MCF 10A (cell line): Measurements from ENCODE around the gene XIRP1. TPM values are rescaled to one million over a fixed set of nuclear protein-coding genes. Genes with fewer than 3 reads are reported as not detected.

Source experiments
- BruUV-seq: library from RNA; stranded (reverse); fragments of 400-500 nt; replicated peaks from 2 replicates; lab custom pipeline; 2021; lab: Mats Ljungman, UMichigan
- CTCF ChIA-PET: fragments of 300-600 bp; sonication (Branson Sonifier 250); formaldehyde crosslinking; extraction: SDS; loops from one replicate; lab custom pipeline; 2021; ENCODE audit warnings: antibody characterized with exemption, inconsistent platforms; lab: Yijun Ruan, JAX
- POLR2A ChIA-PET: fragments of 300-600, 350-650 bp; sonication (Branson Sonifier 250); formaldehyde crosslinking; extraction: SDS; loops from one replicate; lab custom pipeline; 2020; ENCODE audit warnings: antibody characterized with exemption, inconsistent platforms; lab: Yijun Ruan, JAX
- DNase-seq: peaks from one replicate; pipeline ENCODE4 v3.0.0-alpha.2; 2018; ENCODE audit not compliant: unreplicated experiment
- H3K27ac Mint-ChIP-seq: one replicate; pipeline ENCODE4 v1.8.0; 2022; ENCODE audit warnings: mild to moderate bottlenecking, low read depth, mixed read lengths; ENCODE audit not compliant: unreplicated experiment
- H3K27me3 Mint-ChIP-seq: one replicate; pipeline ENCODE4 v1.8.0; 2022; ENCODE audit warnings: mixed read lengths; ENCODE audit not compliant: insufficient read depth, unreplicated experiment
- H3K36me3 Mint-ChIP-seq: one replicate; pipeline ENCODE4 v1.8.0; 2022; ENCODE audit warnings: mild to moderate bottlenecking, moderate library complexity, mixed read lengths; ENCODE audit not compliant: insufficient read depth, unreplicated experiment
- H3K4me1 Mint-ChIP-seq: one replicate; pipeline ENCODE4 v1.8.0; 2022; ENCODE audit warnings: mixed read lengths; ENCODE audit not compliant: insufficient read depth, unreplicated experiment
- H3K4me3 Mint-ChIP-seq: one replicate; pipeline ENCODE4 v1.8.0; 2022; ENCODE audit warnings: mild to moderate bottlenecking, moderate library complexity, mixed read lengths; ENCODE audit not compliant: unreplicated experiment
- H3K9me3 Mint-ChIP-seq: one replicate; pipeline ENCODE4 v1.8.0; 2022; ENCODE audit warnings: mixed read lengths; ENCODE audit not compliant: unreplicated experiment
- intact Hi-C: fragments of 100-400 bp; cut with micrococcal nuclease; formaldehyde crosslinking; loops from 2 replicates; pipeline ENCODE4 v1.14.1; 2022
- total RNA-seq: library from RNA; stranded (reverse); gene quantifications from 2 replicates; pipeline ENCODE4 v1.2.3, GENCODE V29; 2022
- TF ChIP-seq, protein P1 (sequence below): fragments of 200-600 bp; IDR thresholded peaks from one replicate; pipeline ENCODE4 v1.8.0; 2022; ENCODE audit warnings: antibody characterized with exemption, mild to moderate bottlenecking; ENCODE audit not compliant: unreplicated experiment

XIRP1 gene
- total RNA-seq, 1 experiment from 2014 or later, result not detected

- ChIA-PET POLR2A (interaction anchor here (0.6 to 2.9 kb wide), 6 partner anchors 10 to 105 kb away, joined by 3 to 20 read pairs (median 6); partner anchors contain the start of genes GORASP1 and TTC21A), CTCF (interaction anchor here (0.5 to 3.5 kb wide), 7 partner anchors 10 to 517 kb away, joined by 3 to 16 read pairs (median 5); no protein-coding TSS in a partner anchor)
- no peak for DNase-seq
- no peaks in the 10 kb centered on the region for H3K36me3 Mint-ChIP-seq
- H3K27me3 Mint-ChIP-seq, result no peaks in the 10 kb centered on the region
- H3K4me3 Mint-ChIP-seq, result no peak overlapping the region
- TF ChIP-seq, protein P1, sequence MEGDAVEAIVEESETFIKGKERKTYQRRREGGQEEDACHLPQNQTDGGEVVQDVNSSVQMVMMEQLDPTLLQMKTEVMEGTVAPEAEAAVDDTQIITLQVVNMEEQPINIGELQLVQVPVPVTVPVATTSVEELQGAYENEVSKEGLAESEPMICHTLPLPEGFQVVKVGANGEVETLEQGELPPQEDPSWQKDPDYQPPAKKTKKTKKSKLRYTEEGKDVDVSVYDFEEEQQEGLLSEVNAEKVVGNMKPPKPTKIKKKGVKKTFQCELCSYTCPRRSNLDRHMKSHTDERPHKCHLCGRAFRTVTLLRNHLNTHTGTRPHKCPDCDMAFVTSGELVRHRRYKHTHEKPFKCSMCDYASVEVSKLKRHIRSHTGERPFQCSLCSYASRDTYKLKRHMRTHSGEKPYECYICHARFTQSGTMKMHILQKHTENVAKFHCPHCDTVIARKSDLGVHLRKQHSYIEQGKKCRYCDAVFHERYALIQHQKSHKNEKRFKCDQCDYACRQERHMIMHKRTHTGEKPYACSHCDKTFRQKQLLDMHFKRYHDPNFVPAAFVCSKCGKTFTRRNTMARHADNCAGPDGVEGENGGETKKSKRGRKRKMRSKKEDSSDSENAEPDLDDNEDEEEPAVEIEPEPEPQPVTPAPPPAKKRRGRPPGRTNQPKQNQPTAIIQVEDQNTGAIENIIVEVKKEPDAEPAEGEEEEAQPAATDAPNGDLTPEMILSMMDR, result no peak
- BruUV-seq, result no TSS peak
- peaks cover 14% of the 10 kb centered on the region for H3K4me1 Mint-ChIP-seq
- H3K9me3 Mint-ChIP-seq, result no peaks in the 10 kb centered on the region
- intact Hi-C loops, result no loop called here
- no peak overlapping the region for H3K27ac Mint-ChIP-seq
These were observed 24.1 kb downstream of the XIRP1 start for GRCh38 chr3:39168156-39168780.

GRCh38 chr3:39166932-39167532 is 25.4 kb downstream of the XIRP1 start:
- no peak overlapping the region for H3K4me3 Mint-ChIP-seq
- no peak overlapping the region for H3K27ac Mint-ChIP-seq
- ChIA-PET CTCF (interaction anchor here (0.6 to 3.5 kb wide), 5 partner anchors 12 to 125 kb away, joined by 3 to 16 read pairs (median 4); no protein-coding TSS in a partner anchor), POLR2A (interaction anchor here (0.6 to 2.9 kb wide), 9 partner anchors 9 to 932 kb away, joined by 3 to 20 read pairs (median 5); partner anchors contain the start of genes GORASP1 and TTC21A)
- intact Hi-C loops, result no loop called here
- TF ChIP-seq, protein P1, result no peak
- BruUV-seq, result no TSS peak
- H3K36me3 Mint-ChIP-seq, result no peaks in the 10 kb centered on the region
- DNase-seq, result peak; percentile 97
- no peaks in the 10 kb centered on the region for H3K9me3 Mint-ChIP-seq
- H3K4me1 Mint-ChIP-seq, result peaks cover 14% of the 10 kb centered on the region
- H3K27me3 Mint-ChIP-seq, result no peaks in the 10 kb centered on the region

GRCh38 chr3:39166134-39166710 is 26.2 kb downstream of the XIRP1 start:
- Mint-ChIP-seq H3K9me3 (no peaks in the 10 kb centered on the region), H3K4me1 (peaks cover 14% of the 10 kb centered on the region), H3K4me3 (no peak overlapping the region), H3K27me3 (no peaks in the 10 kb centered on the region), H3K36me3 (no peaks in the 10 kb centered on the region), H3K27ac (no peak overlapping the region)
- peak; percentile 90 for DNase-seq
- ChIA-PET CTCF (interaction anchor here (0.6 to 3.5 kb wide), 4 partner anchors 13 to 1656 kb away, joined by 4 to 16 read pairs (median 6); no protein-coding TSS in a partner anchor), POLR2A (interaction anchor here (1.2 to 2.9 kb wide), 3 partner anchors 10 to 60 kb away, joined by 5 to 20 read pairs (median 8); no protein-coding TSS in a partner anchor)
- TF ChIP-seq, protein P1, result no peak
- intact Hi-C loops, result no loop called here
- BruUV-seq, result no TSS peak

- CTCF ChIA-PET, result interaction anchor here (0.6 to 0.7 kb wide), 2 partner anchors 39 to 1007 kb away, joined by 3 to 4 read pairs; no protein-coding TSS in a partner anchor
- no peaks in the 10 kb centered on the region for H3K36me3 Mint-ChIP-seq
- no peaks in the 10 kb centered on the region for H3K27me3 Mint-ChIP-seq
- H3K9me3 Mint-ChIP-seq, result no peaks in the 10 kb centered on the region
- no TSS peak for BruUV-seq
- no peak overlapping the region for H3K4me3 Mint-ChIP-seq
- peaks cover 14% of the 10 kb centered on the region for H3K4me1 Mint-ChIP-seq
- intact Hi-C loops, result no loop called here
- no peak for DNase-seq
- POLR2A ChIA-PET, result interaction anchor here (1.2 kb wide), 1 partner anchor 9 kb away, joined by 5 read pairs; no protein-coding TSS in a partner anchor
- TF ChIP-seq, protein P1, result no peak
- no peak overlapping the region for H3K27ac Mint-ChIP-seq
These were observed 26.9 kb downstream of the XIRP1 start for GRCh38 chr3:39165518-39165917.
